Fibroblast of villous mesenchyme (primary cell): Measurements from ENCODE around the gene RING1. TPM values are rescaled to one million over a fixed set of nuclear protein-coding genes. Genes with fewer than 3 reads are reported as not detected.
A peak's percentile ranks its signal among the peaks of the same experiment; 100 is the strongest.
"Not testable (repeated sequence)": the region's sequence is repeated elsewhere in the genome, so short reads cannot be mapped to it uniquely, and the experiment has no call there.

Source experiments
- DNase-seq: peaks from one replicate; pipeline ENCODE4 v3.0.0-alpha.2; 2010; ENCODE audit warnings: low read depth
- H3K4me3 ChIP-seq: 2 replicates; pipeline ENCODE4 v1.5.1; 2011; ENCODE audit warnings: low read depth, mild to moderate bottlenecking, low read length
- total RNA-seq: library from RNA; depleted of rRNA; stranded (reverse); fragments of >200 nt; gene quantifications from 2 replicates; pipeline ENCODE4 v1.2.3, GENCODE V29; 2012
- TF ChIP-seq, protein P1 (sequence below): IDR thresholded peaks from 2 replicates; pipeline ENCODE4 v1.5.1; 2012; ENCODE audit warnings: low read depth, mild to moderate bottlenecking, low read length; ENCODE audit not compliant: insufficient read depth

The RING1 gene
- total RNA-seq, 1 donor = 27.2 TPM

DNA sequence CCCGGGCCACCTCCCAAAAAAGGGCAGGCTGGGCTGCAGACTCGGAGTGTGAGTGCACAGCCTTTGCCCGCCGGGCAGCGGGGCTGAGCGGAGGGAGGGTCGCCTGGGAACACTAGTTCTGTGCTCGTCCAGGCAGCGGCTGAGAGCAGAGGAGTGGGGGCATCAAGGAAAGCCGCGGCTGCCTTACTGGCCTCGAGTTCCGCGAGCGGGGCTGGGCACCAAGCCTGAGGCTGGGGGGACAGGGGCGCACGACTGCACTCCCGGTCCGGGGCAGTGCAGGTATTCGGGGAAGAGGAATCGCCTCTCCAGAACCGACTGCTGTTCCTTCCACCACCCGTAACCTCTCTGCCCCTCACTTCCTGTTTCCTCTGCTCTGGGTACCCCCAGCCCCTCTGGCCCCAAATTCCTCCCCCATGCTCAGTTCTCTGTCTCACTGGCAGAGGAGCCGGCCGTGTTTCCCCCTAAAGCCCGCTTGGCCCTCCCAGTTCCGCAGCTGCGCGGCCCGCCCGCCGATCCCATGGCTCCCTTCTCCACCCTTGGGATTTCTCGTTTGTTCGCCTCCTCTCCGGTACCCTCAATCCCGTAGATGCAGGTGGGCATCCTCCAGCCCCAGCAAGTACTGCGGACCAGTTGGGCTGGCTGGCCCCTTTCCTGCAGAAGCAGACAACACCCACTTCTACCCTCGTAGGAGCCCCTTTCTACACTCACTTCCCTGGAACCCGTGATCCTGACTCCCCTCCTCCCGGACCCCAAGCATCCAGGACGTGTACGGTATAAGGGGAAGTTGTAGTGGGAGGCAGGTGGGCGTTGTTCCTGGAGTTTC, 5.1 kb downstream of the RING1 start:
- TF ChIP-seq, protein P1, sequence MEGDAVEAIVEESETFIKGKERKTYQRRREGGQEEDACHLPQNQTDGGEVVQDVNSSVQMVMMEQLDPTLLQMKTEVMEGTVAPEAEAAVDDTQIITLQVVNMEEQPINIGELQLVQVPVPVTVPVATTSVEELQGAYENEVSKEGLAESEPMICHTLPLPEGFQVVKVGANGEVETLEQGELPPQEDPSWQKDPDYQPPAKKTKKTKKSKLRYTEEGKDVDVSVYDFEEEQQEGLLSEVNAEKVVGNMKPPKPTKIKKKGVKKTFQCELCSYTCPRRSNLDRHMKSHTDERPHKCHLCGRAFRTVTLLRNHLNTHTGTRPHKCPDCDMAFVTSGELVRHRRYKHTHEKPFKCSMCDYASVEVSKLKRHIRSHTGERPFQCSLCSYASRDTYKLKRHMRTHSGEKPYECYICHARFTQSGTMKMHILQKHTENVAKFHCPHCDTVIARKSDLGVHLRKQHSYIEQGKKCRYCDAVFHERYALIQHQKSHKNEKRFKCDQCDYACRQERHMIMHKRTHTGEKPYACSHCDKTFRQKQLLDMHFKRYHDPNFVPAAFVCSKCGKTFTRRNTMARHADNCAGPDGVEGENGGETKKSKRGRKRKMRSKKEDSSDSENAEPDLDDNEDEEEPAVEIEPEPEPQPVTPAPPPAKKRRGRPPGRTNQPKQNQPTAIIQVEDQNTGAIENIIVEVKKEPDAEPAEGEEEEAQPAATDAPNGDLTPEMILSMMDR = no peak

DNA sequence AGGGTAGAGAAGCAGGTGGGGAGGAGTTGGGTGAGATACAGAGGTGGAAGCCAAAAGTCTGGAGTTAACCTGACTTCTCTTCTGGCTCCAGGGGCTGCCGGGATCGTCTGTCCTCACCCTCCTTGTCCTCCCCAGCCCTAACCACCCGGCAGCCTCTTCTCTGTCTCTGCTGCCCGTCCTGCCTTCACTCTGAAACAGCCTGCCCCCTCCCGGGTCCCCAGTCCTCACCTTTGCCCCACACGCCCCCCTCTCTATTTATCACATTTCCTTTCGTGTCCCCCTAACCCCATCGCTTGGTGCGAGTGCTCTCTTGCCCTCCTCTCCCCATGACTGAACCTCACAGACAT, 5.7 kb downstream of the RING1 start:
- no peak for DNase-seq
- peak overlapping the region; percentile 62 for H3K4me3 ChIP-seq
- TF ChIP-seq, protein P1 = no peak

More for the DNA sequence above, 5.1 kb downstream of the RING1 start:
- peak overlapping the region; percentile 62 for H3K4me3 ChIP-seq
- DNase-seq = no peak

DNA sequence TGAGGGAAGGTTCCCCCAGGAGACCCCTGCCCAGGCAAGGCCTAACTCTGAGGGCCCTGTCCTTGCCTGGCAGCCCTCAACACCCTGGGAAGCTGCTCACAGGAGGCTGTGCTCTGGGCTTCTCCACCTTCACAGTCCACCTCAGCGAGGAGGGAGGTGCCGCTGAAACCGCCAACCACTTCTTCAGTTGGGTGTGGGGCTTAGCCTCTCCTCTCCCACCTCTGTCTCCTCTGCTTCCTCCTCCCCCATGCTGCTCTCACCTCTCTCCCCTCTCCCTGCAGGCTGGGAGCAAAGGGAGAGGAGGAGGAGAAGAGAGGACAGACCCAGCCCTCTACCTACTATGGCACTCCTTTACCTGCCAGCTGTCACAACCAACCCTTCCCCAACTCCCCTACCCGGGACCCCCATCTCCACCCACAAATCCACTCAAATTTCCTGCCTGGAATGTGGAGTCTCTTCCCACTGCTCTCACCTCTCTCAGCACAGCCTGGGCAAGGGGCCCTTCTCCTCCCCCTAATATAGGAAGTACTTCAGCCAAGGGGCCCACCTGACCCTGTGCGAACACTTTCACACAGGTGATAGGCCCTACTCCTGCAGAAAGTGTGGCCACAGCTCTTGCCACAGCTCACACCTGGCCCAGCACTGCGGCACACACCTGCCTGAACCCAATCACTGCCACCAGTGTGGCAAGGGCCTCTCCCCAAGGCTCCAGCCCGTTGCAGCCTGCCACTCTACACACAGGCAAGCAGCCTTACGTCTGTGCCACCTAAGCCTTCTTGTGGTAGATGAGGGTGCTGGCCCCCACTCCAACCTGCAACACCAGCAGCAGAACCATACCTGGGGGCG, 7.2 kb downstream of the RING1 start:
- TF ChIP-seq, protein P1 = no peak
- no peak for DNase-seq
- no peak overlapping the region for H3K4me3 ChIP-seq

DNA sequence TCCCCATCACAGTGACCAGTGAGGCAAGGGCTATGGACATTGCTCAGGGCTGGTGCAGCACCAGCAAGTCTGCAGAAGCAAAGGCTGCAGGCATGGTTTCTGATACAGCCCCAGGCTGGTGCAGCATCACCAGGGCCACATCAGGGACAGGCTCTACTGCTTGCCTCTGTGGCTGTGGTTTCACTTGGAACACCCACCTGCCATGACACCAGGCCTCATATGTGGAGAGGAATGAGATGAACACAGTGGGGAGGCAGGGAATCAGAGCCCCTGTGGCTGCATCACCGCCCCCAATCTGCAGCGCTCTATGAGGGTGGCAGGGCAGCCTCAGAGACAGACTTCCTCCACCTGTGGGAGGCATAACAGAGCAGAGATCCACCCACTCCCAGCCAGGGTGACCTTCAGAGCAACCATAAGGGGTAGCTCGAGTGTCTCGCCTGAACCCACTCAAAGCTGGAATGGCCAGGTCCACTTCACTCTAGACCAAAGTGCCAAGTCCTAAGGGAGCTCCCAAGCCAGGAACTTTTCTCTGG, 7.9 kb downstream of the RING1 start:
- TF ChIP-seq, protein P1 = no peak
- H3K4me3 ChIP-seq = no peak overlapping the region
- no peak for DNase-seq

DNA sequence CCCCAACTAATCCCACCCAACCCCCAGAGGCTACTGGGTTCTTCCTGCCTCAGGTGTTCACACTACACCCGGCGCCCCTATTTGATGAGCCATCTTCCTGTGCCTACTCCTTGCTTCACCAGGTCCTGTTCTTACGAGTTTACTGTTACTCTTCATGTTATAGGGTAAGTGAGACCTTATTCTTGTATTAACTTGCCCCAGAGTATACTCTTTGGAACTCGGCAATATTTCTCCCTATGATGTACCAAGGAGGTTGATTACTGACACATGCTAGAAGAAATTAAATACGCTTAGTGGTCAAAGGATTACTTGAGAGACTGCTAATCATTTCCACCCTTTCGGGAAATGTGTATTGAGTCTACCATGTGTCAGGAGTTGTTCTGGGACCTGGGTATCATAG, 8.9 kb downstream of the RING1 start:
- DNase-seq = no peak
- TF ChIP-seq, protein P1 = no peak
- no peak overlapping the region for H3K4me3 ChIP-seq

DNA sequence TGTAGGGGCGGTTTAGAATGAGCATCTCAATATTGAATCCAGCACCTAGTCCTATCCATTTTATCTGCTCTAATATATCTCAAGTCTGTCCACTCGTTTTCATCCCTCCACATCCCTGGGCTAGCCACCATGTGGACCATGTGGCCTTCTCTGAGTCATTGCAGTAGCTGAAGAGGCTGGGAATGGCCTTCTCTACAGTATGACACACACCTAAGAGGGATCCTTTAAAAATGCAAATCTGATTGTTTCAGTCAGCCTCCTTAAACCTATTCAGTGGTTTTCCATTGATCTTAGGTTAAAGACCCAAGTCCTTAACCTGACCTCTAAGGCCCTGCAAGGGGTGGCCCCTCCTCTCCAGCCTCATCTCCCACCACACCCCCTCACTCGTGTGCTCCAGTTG, 9.4 kb downstream of the RING1 start:
- TF ChIP-seq, protein P1 = no peak
- no peak for DNase-seq
- H3K4me3 ChIP-seq = no peak overlapping the region

DNA sequence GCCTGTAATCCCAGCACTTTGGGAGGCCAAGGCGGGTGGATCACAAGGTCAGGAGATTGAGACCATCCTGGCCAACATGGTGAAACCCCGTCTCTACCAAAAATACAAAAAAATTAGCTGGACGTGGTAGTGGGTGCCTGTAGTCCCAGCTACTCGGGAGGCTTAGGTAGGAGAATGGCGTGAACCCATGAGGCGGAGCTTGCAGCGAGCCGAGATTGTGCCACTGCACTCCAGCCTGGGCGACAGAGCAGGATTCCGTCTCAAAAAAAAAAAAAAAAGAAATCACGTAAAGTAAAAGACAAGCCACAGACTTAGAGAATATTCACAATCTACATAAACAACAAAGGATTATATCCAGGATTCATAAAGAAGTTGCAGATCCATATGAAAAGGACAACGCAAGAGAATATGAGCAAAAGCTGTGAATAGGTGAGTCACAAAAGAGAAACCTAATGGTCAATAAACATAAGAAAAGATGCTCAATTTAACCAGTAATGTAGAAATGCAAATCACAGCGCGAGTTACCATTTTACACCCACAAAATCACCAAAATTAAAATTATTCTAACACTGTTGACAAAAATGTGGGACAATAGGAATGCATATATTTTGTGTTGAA, 18.3 kb downstream of the RING1 start:
- H3K4me3 ChIP-seq, DNase-seq: not testable (repeated sequence)
